ENCODE data around the gene SOD3.

DNA sequence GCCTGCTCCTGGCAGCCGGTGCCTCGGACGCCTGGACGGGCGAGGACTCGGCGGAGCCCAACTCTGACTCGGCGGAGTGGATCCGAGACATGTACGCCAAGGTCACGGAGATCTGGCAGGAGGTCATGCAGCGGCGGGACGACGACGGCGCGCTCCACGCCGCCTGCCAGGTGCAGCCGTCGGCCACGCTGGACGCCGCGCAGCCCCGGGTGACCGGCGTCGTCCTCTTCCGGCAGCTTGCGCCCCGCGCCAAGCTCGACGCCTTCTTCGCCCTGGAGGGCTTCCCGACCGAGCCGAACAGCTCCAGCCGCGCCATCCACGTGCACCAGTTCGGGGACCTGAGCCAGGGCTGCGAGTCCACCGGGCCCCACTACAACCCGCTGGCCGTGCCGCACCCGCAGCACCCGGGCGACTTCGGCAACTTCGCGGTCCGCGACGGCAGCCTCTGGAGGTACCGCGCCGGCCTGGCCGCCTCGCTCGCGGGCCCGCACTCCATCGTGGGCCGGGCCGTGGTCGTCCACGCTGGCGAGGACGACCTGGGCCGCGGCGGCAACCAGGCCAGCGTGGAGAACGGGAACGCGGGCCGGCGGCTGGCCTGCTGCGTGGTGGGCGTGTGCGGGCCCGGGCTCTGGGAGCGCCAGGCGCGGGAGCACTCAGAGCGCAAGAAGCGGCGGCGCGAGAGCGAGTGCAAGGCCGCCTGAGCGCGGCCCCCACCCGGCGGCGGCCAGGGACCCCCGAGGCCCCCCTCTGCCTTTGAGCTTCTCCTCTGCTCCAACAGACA is 4.4 kb downstream of the SOD3 start:
- TF ChIP-seq POLR2AphosphoS5 (IDR thresholded peaks at IDR 0.05; ENCODE audit: low read depth, low read length) = no peak
- TF ChIP-seq ZNF274 (IDR thresholded peaks at IDR 0.05; ENCODE audit: borderline replicate concordance, extremely low read depth, low read length) = no peak
- no peak for TF ChIP-seq CTCF (IDR thresholded peaks at IDR 0.05; ENCODE audit: control extremely low read depth in 1 of 3, insufficient read depth in 1 of 3, low read depth in 1 of 3, low read length in 3 of 3)
- TF ChIP-seq EP300 (IDR thresholded peaks at IDR 0.05; ENCODE audit: borderline replicate concordance in 1 of 2, low read depth in 2 of 2, low read length in 2 of 2) = no peak
- TF ChIP-seq SP2 (IDR thresholded peaks at IDR 0.05; ENCODE audit: low read length) = no peak
- TF ChIP-seq JUND (IDR thresholded peaks at IDR 0.05; ENCODE audit: low read length) = no peak
- no peak for TF ChIP-seq TAF1 (IDR thresholded peaks at IDR 0.05; ENCODE audit: low read depth, low read length)
- no peak for TF ChIP-seq EGR1 (IDR thresholded peaks at IDR 0.05; ENCODE audit: borderline replicate concordance, low read depth, low read length)
- no peak for TF ChIP-seq ATF3 (IDR thresholded peaks at IDR 0.05; ENCODE audit: insufficient read depth, low read depth, low read length)
